GM21423 (cell line): Measurements from ENCODE around the gene NAXE.
"Not testable (repeated sequence)": the region's sequence is repeated elsewhere in the genome, so short reads cannot be mapped to it uniquely, and the experiment has no call there.

ENCODE experiments used
- ATAC-seq: cut with Tn5 transposase; IDR thresholded peaks from one replicate; pipeline ENCODE4 v1.9.1; 2021; ENCODE audit warnings: mild to moderate bottlenecking, moderate library complexity; ENCODE audit not compliant: unreplicated experiment

Gene NAXE

GRCh38 chr1:156591432-156592157 is at the start of gene NAXE:
Gene NAXE (plus strand): TSS chr1:156591776. CDS start chr1:156591805, 29 bp downstream.
- ATAC-seq: peak; percentile 84

- no peak for ATAC-seq
These were observed 48.5 kb upstream of the NAXE start for GRCh38 chr1:156543066-156543465.

GRCh38 chr1:156544592-156545102 is 46.9 kb upstream of the NAXE start:
- ATAC-seq: no peak

- ATAC-seq: no peak
These were observed 45.3 kb upstream of the NAXE start for GRCh38 chr1:156546267-156546666.

GRCh38 chr1:156547434-156547833 is 44.1 kb upstream of the NAXE start:
- no peak for ATAC-seq

GRCh38 chr1:156547982-156548381 is 43.6 kb upstream of the NAXE start:
- no peak for ATAC-seq

- no peak for ATAC-seq
These were observed 42.2 kb upstream of the NAXE start for GRCh38 chr1:156549390-156549789.

- no peak for ATAC-seq
These were observed 41.7 kb upstream of the NAXE start for GRCh38 chr1:156549831-156550230.

- no peak for ATAC-seq
These were observed 41.2 kb upstream of the NAXE start for GRCh38 chr1:156550346-156550745.

- no peak for ATAC-seq
These were observed 40.4 kb upstream of the NAXE start for GRCh38 chr1:156551066-156551643.

GRCh38 chr1:156551869-156552268 is 39.7 kb upstream of the NAXE start:
- no peak for ATAC-seq

- no peak for ATAC-seq
These were observed 39.1 kb upstream of the NAXE start for GRCh38 chr1:156552518-156552917.

- not testable (repeated sequence) for ATAC-seq
These were observed 38.6 kb upstream of the NAXE start for GRCh38 chr1:156552937-156553336.

- no peak for ATAC-seq
These were observed 37.6 kb upstream of the NAXE start for GRCh38 chr1:156553860-156554485.

GRCh38 chr1:156554971-156555370 is 36.6 kb upstream of the NAXE start:
- ATAC-seq: no peak

- ATAC-seq: no peak
These were observed 35.9 kb upstream of the NAXE start for GRCh38 chr1:156555715-156556114.

- ATAC-seq: no peak
These were observed 35.2 kb upstream of the NAXE start for GRCh38 chr1:156556354-156556753.

GRCh38 chr1:156559086-156559796 is 32.3 kb upstream of the NAXE start:
- ATAC-seq: no peak

- ATAC-seq: no peak
These were observed 31.7 kb upstream of the NAXE start for GRCh38 chr1:156559797-156560385.

- no peak for ATAC-seq
These were observed 30.9 kb upstream of the NAXE start for GRCh38 chr1:156560585-156561163.

GRCh38 chr1:156565519-156565918 is 26.1 kb upstream of the NAXE start:
- no peak for ATAC-seq
